HG03066 (cell line): ENCODE data around the gene EN1.

ENCODE experiments used
- ATAC-seq: cut with Tn5 transposase; IDR thresholded peaks from one replicate; pipeline ENCODE4 v1.9.1; 2021; ENCODE audit warnings: low read depth; ENCODE audit not compliant: unreplicated experiment

EN1 gene

DNA sequence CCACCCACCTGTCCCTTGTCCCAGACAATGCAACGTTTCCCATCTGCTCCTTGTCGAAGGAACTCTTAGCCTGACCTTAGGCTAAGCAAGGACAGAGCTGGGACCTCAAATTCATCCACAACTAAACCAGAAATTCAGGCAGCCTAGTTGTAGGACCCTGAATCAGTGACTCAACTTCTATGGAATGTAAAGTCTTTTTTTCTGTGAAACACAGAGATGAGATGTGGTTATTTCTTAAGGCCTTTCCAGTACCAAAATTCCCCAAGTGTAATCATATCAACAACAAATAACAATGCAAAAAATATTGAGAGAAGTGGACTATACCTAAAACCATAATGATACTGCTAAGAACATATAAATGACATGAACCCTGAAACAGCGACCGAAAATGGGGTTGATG lies 46.7 kb downstream of the EN1 start:
- ATAC-seq, result no peak

DNA sequence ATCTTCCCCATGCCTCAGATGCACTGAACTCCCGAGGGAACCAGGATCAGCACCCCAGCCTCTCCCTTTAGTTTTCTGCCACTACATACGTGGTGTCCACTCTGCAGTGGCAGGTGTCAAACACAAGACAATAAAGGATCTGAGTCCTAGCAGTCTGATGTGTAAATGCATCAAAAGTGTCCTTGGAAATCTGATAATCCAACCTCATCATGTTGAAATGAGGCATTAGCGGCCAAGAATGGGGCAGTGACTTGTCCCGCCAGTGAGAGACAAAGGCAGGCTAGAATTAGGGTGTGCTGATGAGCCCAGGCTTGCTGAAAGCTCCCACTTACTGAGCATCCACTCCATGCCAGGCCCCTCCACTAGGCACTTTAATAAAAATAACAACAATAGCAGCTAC lies 52.9 kb downstream of the EN1 start:
- ATAC-seq, result no peak
